HT1080 (cell line): ENCODE measurements around the gene NTF3. TPM values are rescaled to one million over a fixed set of nuclear protein-coding genes. Genes with fewer than 3 reads are reported as not detected.
"Not testable (repeated sequence)": the region's sequence is repeated elsewhere in the genome, so short reads cannot be mapped to it uniquely, and the experiment has no call there.

Experiments
- DNase-seq: peaks from one replicate; pipeline ENCODE4 v3.0.0-alpha.2; 2015; ENCODE audit warnings: low read depth
- total RNA-seq: library from RNA; depleted of rRNA; stranded (reverse); fragments of >200 nt; shearing (Covaris generic); gene quantifications from 2 replicates; pipeline ENCODE4 v1.2.3, GENCODE V29; 2014

NTF3 gene
- total RNA-seq, 1 experiment from 2014 or later = not detected

GRCh38 chr12:5525783-5526367 is 94.0 kb downstream of the NTF3 start:
- DNase-seq = no peak

- no peak for DNase-seq
Observed at GRCh38 chr12:5533368-5533767, 101.5 kb downstream of the NTF3 start.

- no peak for DNase-seq
Observed at GRCh38 chr12:5534426-5535199, 102.7 kb downstream of the NTF3 start.

- no peak for DNase-seq
Observed at GRCh38 chr12:5535541-5535940, 103.6 kb downstream of the NTF3 start.

- not testable (repeated sequence) for DNase-seq
Observed at GRCh38 chr12:5537026-5537615, 105.2 kb downstream of the NTF3 start.

GRCh38 chr12:5537771-5538170 is 105.9 kb downstream of the NTF3 start:
- no peak for DNase-seq
